Caki2 (cell line): ENCODE measurements around the gene DYRK1A. TPM values are rescaled to one million over a fixed set of nuclear protein-coding genes. Genes with fewer than 3 reads are reported as not detected.

ENCODE experiments used
- DNase-seq: peaks from one replicate; pipeline ENCODE4 v3.0.0-alpha.2; 2015; ENCODE audit warnings: low read depth
- in situ Hi-C: cut with HindIII; loops from 2 replicates; pipeline ENCODE4 v1.10.0; 2016; ENCODE audit warnings: low sequenced_read_pairs, low pct_unique_long_range_greater_than_20kb, mixed read lengths
- total RNA-seq: library from RNA; depleted of rRNA; stranded (reverse); fragments of >200 nt; shearing (Covaris generic); gene quantifications from 2 replicates; pipeline ENCODE4 v1.2.3, GENCODE V29; 2014; ENCODE audit warnings: low replicate concordance

Gene DYRK1A
- total RNA-seq, 1 experiment from 2014 or later = 43.5 TPM

DNA sequence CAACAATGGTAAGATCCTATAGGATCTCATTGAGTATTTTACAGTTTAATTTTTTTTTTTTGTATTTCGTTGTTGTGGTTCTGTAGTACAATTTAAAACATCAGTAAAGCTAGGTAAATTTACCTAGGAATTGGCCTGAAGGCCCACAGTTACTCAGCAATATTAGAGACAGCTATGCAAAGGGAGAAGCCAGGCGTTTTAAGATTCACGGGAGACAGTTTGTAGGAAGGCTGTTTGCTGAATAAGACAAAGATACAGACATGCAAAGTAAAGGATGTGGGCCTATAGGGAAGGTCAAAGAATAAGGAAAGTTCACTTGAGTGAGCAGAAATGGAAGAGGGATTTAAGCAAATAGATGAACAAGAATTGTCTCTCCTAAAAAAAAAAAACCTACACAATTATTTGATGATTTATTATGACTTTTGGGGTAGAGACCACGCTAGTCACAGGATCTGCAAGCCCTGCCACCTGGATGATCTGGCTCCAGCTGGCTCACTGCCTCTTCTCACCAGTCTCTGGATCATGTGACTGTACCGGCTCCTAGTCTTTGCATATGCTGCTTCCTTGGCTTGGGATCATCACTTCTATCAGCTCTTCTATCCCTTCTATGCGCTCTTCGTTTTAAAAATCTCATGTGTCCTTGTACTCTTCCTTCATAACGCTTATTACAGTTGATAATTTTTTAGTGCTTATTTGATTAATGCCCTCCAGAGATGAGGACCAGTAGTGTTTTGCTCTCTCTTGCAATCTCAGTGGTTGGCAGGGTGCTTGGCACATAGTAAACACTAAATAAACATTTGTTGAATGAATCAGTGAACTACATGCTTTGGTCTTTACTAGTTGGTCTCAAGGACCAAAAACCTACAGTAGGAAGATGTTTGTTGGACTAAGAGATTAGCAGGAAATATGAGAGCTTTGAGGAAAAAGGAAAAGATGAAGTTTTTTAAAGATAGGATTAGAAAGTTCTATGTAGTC, 14.1 kb downstream of the DYRK1A start:
- in situ Hi-C loops = no loop called here

DNA sequence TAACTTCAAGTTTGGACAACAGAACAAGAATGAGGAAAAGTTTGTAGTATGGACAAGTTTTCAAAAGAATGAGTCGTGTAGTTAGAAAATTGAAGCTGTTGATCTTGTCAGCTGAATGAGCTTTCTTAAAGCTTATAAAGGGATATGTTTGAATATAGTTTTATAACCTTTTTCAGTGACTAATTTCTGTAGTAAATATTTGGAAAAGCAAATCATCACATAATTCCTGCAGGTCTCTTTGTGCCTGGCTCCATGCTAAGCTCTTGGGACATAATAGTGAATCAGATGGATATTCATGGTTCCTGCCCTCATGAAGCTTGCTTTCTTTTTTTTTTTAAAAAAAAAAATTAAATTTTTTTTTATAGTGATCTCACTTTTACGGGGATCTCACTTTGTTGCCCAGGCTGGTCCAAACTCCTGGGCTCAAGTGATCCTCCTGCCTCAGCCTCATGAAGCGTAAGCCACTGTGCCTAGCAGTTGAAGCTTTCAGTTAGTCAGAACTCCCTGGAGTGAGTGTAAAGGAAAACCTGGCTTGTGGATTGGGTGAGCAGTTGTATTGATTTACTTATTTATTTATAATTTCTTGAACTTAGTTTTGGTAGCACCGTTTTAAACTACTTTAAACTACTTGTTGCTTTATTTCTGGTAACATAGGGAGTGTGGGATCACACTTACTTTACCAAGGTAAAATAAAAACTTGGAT, 15.5 kb downstream of the DYRK1A start:
- no peak for DNase-seq
- in situ Hi-C loops = no loop called here

More for the DNA sequence above, 14.1 kb downstream of the DYRK1A start:
- DNase-seq = peak; percentile 32

DNA sequence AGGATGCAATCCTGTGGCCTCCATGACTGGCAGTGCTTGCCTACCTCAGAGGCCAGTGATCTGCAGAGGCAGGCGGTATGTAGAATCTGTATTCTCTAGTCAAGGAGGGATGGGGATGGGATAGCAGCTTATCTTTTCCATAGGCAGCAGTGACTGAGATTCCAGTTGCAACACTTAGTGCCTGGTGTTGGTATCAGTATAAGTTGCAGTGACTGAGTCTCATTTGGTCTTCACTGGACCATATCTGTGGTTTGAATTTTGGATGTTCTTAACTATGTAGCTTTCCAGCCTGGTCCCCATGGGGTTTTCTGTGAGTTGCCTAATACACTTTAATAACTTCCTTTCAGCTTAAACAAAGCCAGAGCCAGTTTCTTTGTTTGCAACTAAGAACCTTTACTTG, 16.5 kb downstream of the DYRK1A start:
- DNase-seq = no peak
- in situ Hi-C loops = no loop called here

DNA sequence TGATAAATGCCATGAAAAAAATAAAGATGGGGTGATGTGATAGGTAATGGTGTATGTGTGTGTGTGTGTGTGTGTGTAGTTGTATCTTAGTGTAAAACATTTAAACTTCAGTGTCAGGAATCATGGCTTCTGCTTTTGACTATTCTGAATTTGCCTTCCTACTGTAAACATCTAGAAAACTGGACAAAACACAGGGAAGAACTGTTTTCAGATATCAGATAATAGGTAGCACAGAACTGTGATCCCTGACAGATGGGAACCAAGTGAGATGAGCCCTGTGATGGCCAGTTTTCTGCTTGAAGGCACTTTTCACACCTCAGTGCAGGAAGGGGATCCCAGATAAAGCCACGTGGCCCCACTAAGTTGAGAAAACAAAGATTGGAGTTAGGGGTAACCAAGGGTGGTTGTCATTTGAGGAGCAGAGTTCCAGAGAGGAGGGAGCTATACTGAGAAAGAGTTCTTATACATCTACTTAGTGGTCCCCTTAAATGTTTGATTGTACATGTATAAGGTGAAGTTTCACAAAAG, 17.3 kb downstream of the DYRK1A start:
- in situ Hi-C loops = no loop called here
- DNase-seq = no peak

DNA sequence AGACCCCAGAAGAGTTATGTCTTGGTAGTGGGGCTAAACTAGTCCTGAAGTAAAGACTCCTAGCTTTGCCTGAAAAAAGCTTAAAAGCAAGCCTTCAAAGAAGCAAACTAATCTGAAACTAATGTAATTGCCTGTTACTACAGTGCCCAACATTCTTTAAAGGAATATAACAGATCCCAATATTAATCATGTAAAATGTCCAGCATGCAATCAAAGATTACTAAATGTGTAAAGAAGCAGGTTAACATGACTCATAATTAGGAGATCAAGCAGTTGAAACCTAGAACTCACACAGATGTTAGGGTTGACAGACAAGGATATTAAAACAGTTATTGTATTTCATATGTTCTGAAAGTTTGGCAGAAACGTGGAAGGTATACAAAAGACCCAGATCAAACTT, 17.8 kb downstream of the DYRK1A start:
- DNase-seq = no peak
- in situ Hi-C loops = no loop called here

DNA sequence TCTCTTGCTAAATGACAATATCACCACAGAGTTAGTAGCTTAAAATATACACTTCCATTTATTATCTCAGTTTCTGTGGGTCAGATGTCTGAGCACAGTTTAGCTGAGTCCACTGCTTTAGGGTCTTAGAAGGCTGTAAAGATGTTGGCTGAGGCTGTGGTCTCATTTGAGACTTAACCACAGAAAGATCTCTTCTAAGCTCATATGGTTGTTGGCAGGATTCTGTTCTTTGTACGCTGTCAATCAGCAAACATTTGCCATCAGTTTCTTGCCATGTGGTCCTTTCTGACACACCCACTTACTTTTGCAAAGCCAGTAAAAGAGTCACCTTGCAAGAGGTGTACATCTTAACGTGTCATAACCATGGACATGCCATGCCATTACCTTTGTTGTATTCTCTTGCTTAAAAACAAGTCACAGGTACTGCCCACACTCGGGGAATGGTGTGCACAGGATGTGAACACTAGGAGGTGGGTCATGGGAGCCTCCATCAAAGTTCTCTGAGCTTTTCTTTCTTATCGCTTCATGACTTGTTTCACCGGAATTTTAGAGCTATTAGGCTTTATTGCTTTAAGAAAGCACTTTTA, 18.7 kb downstream of the DYRK1A start:
- in situ Hi-C loops = no loop called here
- DNase-seq = no peak

DNA sequence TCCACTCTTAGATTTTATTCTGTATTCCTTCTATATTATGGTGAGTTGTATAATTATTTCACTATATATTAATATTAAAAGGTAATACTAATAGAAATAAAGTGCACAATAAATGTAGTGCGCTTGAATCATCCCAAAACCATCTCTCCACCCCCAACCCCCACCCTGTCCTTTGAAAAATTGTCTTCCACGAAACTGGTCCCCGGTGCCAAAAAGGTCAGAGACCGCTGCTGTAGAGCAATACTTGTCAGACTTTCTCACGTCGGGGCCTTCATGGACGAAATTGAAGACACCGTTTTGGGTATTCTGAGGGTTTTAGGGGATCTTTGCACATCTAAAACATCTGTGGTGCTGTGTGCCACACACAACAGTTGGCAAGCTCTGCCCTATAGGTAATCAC, 19.6 kb downstream of the DYRK1A start:
- in situ Hi-C loops = no loop called here
- DNase-seq = no peak

DNA sequence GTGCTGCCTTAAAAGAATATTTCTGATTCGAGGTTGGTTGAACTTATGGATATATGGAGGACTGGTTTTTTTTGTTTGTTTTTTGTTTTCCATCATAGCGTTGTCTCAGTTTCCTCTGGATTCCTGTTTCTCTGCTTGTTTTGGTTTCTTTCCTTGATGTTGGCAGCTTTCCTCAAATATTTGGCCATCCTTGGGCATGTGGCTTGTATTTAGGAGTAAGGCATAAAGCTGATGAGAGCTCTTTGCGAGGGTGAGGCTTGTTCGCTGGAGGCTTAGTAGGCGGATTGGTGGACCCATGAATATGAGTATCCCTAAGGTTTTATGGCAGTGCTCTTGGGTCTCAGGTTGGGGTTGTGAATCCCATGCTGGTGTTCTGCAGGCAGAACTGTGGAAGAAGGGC, 22.9 kb downstream of the DYRK1A start:
- in situ Hi-C loops = no loop called here
- DNase-seq = no peak

DNA sequence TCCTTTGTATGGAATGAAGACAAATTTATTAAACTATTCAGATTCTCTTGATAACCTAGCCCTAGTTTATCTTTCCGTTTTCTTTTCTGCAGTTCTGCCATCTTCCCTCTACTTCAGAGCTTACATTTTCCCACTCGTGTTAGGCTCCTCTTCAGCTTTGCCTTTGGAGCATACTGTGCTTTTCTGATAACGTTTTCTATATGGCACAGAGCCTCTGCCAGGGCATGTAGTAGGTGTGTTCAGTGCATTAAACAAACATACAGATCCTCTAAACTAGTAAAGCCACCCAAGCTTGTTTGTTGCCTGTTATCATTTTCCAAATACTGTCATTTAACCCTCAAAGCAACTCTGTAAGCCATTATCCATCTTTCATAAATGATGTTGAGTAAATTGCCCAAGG, 25.1 kb downstream of the DYRK1A start:
- no peak for DNase-seq
- in situ Hi-C loops = no loop called here

DNA sequence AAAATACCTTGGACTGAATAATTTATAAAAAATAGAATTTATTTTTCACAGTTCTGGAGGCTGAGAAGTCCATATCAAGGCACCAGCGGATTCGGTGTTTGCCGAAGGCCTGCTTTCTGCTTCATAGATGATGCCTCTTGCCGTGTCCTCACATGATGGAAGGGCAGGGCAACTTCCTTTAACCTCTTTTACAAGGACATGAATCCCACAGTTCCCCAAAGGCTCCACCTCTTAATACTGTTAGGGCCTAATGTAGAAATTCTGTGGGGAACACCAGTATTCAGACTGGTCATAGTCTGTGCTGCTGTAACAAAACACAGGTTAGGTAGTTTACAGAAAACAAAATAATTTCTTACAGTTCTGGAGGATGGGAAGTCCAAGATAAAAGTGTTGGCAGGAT, 25.9 kb downstream of the DYRK1A start:
- DNase-seq = no peak
- in situ Hi-C loops = no loop called here

DNA sequence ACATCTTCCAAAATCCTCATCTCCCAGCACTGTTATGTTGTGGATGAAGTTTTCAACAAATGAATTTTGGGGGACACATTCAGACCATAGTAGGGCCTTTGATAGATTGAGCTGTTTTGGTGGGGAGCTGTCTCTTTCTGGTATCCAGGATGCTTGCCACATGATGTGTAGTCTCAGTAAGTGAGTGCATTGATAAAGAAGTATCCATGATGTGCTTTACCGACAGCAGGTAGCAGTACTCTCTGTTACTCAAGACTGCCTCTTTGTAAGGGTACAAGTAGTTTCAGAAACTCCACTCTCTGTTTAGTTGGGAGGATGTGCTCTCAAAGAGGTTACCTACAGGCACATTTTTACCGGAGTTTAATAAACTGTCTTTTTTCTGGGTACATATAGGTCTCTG, 26.5 kb downstream of the DYRK1A start:
- in situ Hi-C loops = no loop called here

DNA sequence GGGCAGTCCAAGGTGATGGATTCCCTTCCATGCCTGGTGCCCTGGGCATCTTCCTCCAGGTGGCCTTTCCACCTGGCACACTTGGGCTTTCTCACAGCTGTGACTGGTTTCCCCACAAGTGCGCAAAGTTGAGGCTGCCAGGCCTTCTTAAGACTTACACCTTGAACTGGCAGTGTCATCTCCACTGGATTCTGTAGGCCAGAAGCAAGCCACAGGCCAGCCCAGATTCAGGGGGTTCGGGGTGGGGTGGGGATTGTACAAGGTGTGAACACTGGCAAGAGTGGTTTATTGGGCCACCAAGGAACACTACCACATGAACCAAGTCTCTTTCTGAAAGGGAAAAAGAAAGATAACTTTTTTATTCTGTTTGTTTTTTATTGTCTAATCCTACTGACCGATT, 27.2 kb downstream of the DYRK1A start:
- DNase-seq = no peak
- in situ Hi-C loops = no loop called here

More for the DNA sequence above, 26.5 kb downstream of the DYRK1A start:
- DNase-seq = no peak

DNA sequence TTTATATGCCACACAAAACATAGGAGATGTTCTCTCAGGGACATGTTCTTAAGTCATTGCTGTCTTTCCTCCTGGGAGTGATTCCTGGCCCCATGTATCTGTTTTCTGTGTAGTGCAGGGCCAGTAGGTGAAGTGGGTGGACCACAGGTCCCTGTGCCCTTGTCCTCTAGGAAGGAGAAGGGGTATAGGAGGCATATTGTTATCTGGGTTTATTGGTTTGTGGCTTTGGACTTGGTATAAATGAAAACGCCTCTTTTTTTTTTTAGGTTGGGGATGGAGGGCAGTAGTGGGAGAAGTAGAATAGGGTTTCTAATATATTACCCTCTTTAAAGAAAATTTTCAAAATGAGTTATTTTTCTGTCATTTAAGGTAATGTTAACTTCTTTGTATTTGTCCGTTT, 29.4 kb downstream of the DYRK1A start:
- no peak for DNase-seq
- in situ Hi-C loops = no loop called here

DNA sequence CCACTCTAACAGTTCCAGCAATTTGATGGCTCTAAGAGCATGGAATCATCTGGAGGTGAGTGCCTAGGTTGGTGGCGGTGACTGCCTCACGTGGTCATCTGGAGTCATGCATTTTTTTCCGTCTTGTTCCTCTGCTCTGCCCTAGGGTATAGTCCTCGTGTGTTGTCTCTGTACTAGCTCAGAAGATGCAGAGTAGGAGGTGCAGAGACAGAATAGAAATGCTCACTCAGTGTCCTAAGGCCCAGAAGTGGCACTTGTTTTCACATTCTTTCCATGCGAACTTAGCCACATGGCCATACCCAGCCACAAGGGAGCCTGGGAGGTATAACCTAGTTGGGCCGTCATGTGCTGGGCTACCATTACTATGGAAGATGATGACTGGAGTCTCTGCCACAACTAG, 30.3 kb downstream of the DYRK1A start:
- no peak for DNase-seq

DNA sequence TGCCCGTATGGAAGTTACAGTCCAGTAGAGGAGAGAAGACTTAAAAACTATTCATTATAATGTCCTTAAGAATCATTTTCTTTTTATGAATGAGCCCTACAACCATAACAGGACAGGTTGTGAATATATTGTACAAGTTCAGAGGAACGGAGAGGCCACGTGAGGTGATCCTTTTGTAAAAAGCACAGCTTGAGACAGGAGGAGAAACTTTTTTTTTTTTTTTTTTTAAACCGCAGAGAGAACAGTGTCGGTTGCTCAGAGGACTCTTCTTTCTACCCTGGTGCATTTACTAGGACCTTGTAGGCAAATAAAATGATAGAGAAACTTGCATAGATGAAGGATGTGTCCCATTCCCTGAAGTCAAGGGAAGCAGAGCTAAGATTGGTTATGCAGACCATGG, 32.1 kb downstream of the DYRK1A start:
- no peak for DNase-seq
- in situ Hi-C loops = no loop called here

More for the DNA sequence above, 30.3 kb downstream of the DYRK1A start:
- in situ Hi-C loops = no loop called here

DNA sequence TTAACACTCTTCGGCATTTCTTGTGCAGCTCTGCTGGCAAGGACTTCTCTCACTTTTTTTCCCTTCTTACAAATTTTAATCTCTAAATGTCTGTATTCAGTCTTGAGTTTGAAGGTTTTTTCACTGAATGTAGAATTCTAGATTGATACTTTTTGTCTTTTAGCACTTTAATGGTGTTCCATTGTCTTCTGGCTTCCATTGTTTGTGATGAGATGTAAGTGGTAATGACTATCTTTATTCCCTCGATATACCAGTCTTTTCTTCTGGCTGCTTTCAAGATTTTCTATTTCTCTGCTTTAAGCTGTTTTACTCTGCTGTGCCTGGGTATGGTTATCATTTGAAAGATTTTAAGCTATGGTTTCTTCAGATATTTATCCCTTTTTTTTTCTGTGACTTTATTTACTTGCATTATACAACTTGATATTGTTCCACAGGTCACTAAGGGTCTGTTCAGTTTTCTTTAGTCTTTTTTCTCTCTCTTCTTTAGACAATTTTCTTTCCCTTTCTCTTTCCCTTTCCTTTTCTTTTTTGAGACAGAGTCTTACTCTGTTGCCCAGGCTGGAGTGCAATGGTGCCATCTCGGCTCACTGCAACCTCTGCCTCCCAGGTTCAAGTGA, 35.8 kb downstream of the DYRK1A start:
- in situ Hi-C loops = no loop called here

DNA sequence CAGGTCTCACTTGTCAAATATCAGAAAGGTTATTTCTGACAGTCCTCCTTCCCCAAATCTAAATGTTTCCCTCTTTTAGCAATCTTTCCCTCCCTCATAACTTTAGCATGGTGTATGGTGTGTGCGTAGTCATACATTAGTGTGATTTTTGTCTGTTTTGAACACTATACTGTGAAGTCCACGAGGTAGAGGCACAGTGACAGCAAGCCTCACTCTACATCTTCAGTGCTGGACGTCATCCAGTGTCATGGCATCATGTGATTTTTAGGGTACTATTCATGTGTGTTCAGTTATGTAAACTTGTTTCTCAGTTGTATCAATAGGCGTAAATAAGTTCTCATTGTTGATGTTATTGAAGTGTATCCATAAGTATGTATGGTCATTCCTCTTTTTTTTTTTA, 39.1 kb downstream of the DYRK1A start:
- DNase-seq = no peak
- in situ Hi-C loops = no loop called here

More for the DNA sequence above, 35.8 kb downstream of the DYRK1A start:
- peak; percentile 12 for DNase-seq

DNA sequence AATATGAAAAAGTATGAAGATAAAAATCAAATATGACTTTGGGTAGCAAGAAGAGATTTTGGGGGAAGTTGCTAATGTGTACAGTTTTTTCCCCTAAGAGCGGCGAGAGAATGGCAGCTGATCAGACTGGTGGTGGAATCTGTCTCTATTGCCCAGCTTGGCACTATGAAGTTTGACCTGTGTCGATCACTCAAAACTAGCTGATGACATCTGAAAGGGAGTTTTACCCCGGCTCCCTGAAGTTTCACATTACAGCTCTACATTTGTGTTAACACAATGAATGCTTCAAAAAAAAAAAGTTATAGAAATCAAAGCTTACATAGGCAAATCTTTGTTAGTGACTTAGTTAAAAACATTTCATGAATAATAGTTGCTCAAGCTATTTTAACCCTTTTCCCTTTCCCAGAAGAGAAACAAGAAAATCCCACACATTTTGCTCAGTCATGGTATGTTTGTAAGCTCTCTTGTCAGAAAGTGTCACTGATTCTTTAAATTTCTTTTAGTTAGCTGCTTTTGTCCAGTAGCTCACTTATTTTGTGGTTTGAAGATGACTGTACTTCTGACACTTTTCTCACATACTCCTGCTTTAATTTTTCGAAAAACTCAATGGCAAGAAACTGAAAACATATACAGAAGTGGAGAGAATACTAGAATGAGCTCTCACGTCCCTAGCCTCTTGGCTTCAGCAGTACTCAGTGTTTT, 41.3 kb downstream of the DYRK1A start:
- in situ Hi-C loops = no loop called here
- no peak for DNase-seq
